WERI-Rb-1 (cell line): ENCODE data around the gene PTPRN2.

Experiments used
- DNase-seq: peaks from one replicate; pipeline ENCODE4 v3.0.0-alpha.2; 2020
- H3K27ac ChIP-seq: fragments of 250-450 bp; sonication (Bioruptor Pico); 2 replicates; pipeline ENCODE4 v1.5.1; 2020; ENCODE audit warnings: mild to moderate bottlenecking, moderate library complexity
- H3K27me3 ChIP-seq: fragments of 250-450 bp; sonication (Bioruptor Pico); 2 replicates; pipeline ENCODE4 v1.5.1; 2021; ENCODE audit warnings: mild to moderate bottlenecking, low read depth, moderate library complexity; ENCODE audit not compliant: insufficient read depth, severe bottlenecking
- H3K36me3 ChIP-seq: fragments of 250-450 bp; sonication (Bioruptor Pico); 2 replicates; pipeline ENCODE4 v1.5.1; 2020; ENCODE audit warnings: mild to moderate bottlenecking, moderate library complexity
- H3K4me3 ChIP-seq: 2 replicates; pipeline ENCODE4 v1.5.1; 2011; ENCODE audit warnings: low read depth, mild to moderate bottlenecking, control low read depth, low read length
- H3K9me3 ChIP-seq: fragments of 250-450 bp; sonication (Bioruptor Pico); 2 replicates; pipeline ENCODE4 v1.5.1; 2021; ENCODE audit warnings: mild to moderate bottlenecking, moderate library complexity; ENCODE audit not compliant: severe bottlenecking
- TF ChIP-seq, protein P1 (sequence below): IDR thresholded peaks from 2 replicates; pipeline ENCODE4 v1.5.1; 2011; ENCODE audit warnings: low read depth, mild to moderate bottlenecking, control low read depth, inconsistent platforms, low read length

PTPRN2 gene

DNA sequence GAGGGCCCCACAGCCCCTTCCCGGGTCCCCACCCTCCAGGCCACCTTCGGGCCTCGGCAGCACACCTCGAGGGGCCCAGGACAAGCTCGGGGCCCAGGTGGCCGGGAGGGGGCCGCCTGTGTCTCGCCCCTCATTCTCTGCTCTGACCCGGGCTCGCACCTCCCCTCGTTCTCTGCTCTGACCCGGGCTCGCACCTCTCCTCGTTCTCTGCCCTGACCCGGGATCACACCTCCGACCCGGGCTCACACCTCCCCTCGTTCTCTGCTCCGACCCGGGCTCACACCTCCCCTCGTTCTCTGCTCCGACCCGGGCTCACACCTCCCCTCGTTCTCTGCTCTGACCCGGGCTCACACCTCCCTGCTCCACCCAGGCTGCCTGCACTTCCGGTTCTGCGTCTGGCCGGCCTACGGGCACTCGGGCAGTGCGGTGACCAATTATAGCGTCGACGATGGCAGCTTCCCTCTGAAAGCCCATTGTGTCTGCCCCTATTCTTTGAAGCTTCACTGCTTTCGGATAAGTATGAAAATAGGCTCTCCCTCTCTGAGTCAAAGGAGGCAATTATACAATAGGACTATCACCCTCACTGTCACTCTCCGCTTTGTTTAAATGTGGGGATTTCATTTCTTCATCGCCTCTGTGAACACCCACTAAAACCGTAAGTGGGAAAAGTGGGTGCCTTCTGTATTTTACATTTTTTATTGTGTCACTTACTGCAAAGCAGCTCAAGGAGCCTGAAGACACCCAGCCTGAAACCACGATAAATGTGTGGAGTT lies 793.5 kb downstream of the PTPRN2 start:
- Histone ChIP-seq H3K27me3 (no peaks in the 10 kb centered on the region), H3K4me3 (no peak overlapping the region), H3K9me3 (no peaks in the 10 kb centered on the region), H3K27ac (no peak overlapping the region), H3K36me3 (no peaks in the 10 kb centered on the region)
- no peak for DNase-seq
- TF ChIP-seq, protein P1, sequence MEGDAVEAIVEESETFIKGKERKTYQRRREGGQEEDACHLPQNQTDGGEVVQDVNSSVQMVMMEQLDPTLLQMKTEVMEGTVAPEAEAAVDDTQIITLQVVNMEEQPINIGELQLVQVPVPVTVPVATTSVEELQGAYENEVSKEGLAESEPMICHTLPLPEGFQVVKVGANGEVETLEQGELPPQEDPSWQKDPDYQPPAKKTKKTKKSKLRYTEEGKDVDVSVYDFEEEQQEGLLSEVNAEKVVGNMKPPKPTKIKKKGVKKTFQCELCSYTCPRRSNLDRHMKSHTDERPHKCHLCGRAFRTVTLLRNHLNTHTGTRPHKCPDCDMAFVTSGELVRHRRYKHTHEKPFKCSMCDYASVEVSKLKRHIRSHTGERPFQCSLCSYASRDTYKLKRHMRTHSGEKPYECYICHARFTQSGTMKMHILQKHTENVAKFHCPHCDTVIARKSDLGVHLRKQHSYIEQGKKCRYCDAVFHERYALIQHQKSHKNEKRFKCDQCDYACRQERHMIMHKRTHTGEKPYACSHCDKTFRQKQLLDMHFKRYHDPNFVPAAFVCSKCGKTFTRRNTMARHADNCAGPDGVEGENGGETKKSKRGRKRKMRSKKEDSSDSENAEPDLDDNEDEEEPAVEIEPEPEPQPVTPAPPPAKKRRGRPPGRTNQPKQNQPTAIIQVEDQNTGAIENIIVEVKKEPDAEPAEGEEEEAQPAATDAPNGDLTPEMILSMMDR, result no peak

DNA sequence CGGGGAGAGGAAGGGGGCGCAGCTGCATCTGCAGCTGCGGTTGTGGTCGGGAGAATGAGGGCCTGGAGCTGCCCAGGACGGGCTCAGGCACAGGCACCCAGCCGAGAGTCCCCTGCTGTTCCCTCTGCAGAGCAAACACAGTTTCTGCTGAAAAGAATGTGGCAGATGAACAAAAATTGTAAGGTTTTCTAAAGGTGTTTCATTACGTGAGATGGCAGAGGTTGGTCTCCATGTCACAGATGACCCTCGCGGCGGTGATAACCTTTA lies 794.6 kb downstream of the PTPRN2 start:
- Histone ChIP-seq H3K4me3 (no peak overlapping the region), H3K9me3 (no peaks in the 10 kb centered on the region), H3K27ac (no peak overlapping the region), H3K36me3 (no peaks in the 10 kb centered on the region), H3K27me3 (no peaks in the 10 kb centered on the region)
- DNase-seq, result no peak
- TF ChIP-seq, protein P1, result no peak

DNA sequence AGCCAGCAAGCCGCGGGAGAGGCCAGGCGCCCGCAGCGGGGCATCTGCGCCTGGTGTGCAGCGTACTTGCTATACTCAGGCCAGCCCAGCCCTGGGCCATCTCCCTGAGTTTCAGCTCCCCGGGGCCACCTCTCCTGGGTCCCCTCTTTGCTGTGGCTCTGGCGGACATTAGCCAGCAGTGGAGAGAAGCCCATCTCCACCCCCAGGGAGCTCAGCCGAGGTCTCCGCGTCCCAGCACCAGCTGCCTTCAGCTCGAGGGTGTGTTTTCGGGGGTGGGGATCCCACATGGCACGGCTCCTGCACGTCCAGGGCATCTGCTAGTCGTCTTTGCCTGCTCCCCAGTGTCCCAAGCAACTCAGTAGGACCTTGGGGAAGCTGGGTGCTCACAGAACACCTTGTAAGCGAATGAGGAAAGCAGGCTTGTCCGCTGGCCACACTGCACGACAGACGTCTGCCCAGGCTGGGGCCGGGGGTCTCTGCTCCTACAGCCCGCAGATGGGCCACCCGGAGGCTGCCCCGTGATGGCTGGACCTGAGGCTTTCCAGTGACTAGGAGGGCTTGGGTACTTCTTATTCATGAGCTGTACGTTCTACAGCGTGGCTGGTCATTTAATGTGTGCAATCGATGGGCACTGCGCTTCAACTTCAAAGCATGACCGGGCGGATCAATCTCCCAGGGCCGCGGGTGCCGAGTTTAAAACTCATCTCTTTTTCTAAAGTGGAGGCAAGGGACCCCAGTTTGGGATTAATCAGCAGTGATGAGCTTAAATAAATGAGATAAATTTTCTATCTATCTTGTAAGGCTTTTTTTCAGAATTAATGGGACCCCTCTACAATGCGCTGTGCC lies 795.2 kb downstream of the PTPRN2 start:
- H3K9me3 ChIP-seq, result no peaks in the 10 kb centered on the region
- TF ChIP-seq, protein P1, result no peak
- no peak for DNase-seq

DNA sequence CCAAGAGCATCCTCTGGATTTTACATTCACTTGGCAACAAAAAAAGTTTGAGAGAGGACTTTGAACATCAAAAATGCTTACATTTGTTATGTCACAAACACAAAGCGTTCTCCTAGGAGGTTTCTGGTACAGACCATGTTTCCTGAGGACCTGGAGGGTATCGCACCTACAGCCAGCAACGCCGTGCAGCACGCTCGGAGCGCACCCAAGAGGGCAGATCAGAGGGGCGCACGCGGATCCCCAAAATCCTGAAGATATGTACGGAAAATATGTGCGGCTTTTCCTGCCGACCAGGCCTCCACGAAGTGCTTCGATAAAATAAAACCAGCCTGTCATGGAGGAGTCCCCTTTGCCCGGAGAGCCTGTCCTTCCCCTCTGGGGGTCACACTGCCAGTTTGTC lies 796.0 kb downstream of the PTPRN2 start:
- no peaks in the 10 kb centered on the region for H3K27me3 ChIP-seq
- no peaks in the 10 kb centered on the region for H3K36me3 ChIP-seq
- no peaks in the 10 kb centered on the region for H3K9me3 ChIP-seq
- no peak overlapping the region for H3K27ac ChIP-seq
- TF ChIP-seq, protein P1, result 0 out of 2 replicates have a peak, but pooled peaks have one; percentile 11
- H3K4me3 ChIP-seq, result no peak overlapping the region
- no peak for DNase-seq

More for the DNA sequence above, 795.2 kb downstream of the PTPRN2 start:
- Histone ChIP-seq H3K27me3 (no peaks in the 10 kb centered on the region), H3K36me3 (no peaks in the 10 kb centered on the region), H3K4me3 (no peak overlapping the region), H3K27ac (no peak overlapping the region)

DNA sequence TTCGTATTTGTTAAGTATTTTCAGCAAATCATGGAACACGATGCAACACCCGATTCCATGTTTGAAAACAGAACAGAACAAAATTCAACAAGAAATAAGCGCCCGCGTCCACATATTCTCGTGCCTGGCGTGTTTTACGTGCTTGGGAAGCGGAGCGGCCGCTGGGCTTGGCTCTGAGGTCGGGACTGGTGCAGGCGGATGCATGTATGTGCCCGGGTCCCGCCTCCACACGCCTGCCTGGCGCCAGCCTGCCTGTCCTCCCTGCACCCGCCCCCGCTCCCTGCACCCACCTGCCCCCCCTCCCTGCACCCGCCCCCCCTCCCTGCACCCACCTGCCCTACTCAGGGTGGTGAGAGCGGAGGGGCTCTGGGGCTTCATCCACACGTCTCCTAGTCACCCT lies 796.4 kb downstream of the PTPRN2 start:
- H3K9me3 ChIP-seq, result no peaks in the 10 kb centered on the region
- no peak for DNase-seq
- TF ChIP-seq, protein P1, result no peak
- H3K27ac ChIP-seq, result no peak overlapping the region
- no peaks in the 10 kb centered on the region for H3K27me3 ChIP-seq
- H3K4me3 ChIP-seq, result no peak overlapping the region
- no peaks in the 10 kb centered on the region for H3K36me3 ChIP-seq
